ENCODE results near the gene ATG9B. TPM values are rescaled to one million over a fixed set of nuclear protein-coding genes. Genes with fewer than 3 reads are reported as not detected.
A peak's percentile ranks its signal among the peaks of the same experiment; 100 is the strongest.

ATG9B gene
- polyA plus RNA-seq, 2 of the 4 experiments (the other 2 are of a cell fraction): 0.06 to 0.23 TPM

DNA sequence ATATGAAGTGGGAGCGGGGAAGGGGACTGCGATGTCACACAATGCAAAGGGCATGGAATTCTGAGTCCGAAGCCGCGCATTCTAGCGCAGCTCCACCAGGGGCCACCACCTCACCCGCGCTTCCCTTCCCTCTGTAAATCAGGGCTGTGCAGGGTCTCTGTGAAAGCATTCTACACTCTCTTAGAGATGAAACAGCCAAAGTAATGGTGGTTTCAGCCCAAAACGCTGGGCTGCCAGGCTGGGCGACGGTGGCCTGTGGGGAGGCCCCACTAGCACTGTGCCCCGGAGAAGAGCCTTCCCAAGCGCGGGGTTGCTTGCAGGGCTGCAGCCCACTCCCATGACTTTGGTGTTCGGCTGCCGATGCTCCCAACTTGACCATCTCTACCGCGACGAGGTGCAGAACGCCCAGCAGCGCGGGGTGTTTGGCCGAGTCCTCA lies 11.4 kb downstream of the ATG9B start:
- peak; percentile 59 to 81; a peak in 5 of 6 replicates for ATAC-seq
- peaks cover 23% of the 10 kb centered on the region; the same call in 1 of the 3 replicates for H3K4me1 ChIP-seq

DNA sequence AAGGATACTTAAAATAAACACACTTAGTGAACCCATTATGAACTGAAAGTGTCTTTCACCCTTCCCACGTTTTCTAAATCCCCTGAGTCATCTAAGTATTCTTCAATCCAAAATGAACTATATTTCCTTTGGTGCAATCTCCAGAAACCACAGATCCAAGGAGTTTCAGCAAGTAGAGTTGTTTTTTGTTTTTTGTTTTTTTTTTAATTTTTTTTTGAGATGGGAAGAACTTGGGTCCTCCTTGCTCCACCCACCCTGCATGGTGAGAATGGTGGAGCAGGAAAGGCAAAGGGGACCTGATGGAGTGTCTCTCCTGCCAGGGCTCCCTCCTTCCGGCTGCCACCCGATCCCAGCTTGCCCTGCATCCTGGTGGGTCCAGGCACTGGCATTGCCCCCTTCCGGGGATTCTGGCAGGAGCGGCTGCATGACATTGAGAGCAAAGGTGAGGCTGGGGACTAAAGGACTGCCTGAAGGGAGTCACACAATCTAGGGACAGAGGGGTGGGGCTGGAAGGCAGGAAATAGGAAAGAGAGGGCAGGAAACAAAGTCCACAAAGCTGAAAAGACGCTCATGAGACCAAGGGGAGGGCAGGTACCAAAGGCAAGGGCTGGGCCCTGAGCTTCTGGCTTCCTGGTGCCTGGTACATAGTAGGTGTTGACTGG lies 12.1 kb downstream of the ATG9B start:
- Histone ChIP-seq H3K4me2 (peak overlapping the region; percentile 23; the same call in 1 of the 3 replicates), H3K9me3 (no peaks in the 10 kb centered on the region), H3K4me3 (no peak overlapping the region), H3K4me1 (peaks cover 23% of the 10 kb centered on the region; the same call in 1 of the 3 replicates), H3K27ac (no peak overlapping the region)
- ATAC-seq: no peak
- CTCF ChIA-PET: interaction anchor here (0.6 to 4.6 kb wide), 23 partner anchors 9 to 114 kb away, joined by 3 to 36 read pairs (median 4); partner anchors contain the start of genes ATG9B and TMUB1
- FAIRE-seq: no peak
- no peak for DNase-seq (ENCODE audit: low read depth in 1 of 2, low spot score in 1 of 2)
- POLR2A ChIA-PET: no interaction called here
- 62% methylated on average over 6 of the region's 6 CpGs for WGBS (ENCODE audit: missing lambda C conversion rate)
- TF ChIP-seq POLR2AphosphoS2 (conservative IDR thresholded peaks at IDR 0.05; ENCODE audit: low read length) (no peak), EHMT2 (IDR thresholded peaks at IDR 0.05; ENCODE audit: low read depth) (no peak), CEBPB (IDR thresholded peaks at IDR 0.05) (no peak), ESRRA (IDR thresholded peaks at IDR 0.05; ENCODE audit: borderline replicate concordance, low read length) (no peak), RCOR1 (IDR thresholded peaks at IDR 0.05; ENCODE audit: low read depth, low read length) (no peak), MAFK (IDR thresholded peaks at IDR 0.05; ENCODE audit: partially characterized antibody) (no peak), ZSCAN20 (CRISPR knock-in tag; IDR thresholded peaks at IDR 0.05) (no peak)
- TF ChIP-seq, protein P1, sequence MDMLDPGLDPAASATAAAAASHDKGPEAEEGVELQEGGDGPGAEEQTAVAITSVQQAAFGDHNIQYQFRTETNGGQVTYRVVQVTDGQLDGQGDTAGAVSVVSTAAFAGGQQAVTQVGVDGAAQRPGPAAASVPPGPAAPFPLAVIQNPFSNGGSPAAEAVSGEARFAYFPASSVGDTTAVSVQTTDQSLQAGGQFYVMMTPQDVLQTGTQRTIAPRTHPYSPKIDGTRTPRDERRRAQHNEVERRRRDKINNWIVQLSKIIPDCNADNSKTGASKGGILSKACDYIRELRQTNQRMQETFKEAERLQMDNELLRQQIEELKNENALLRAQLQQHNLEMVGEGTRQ (IDR thresholded peaks at IDR 0.05): no peak
- TF ChIP-seq, protein P2, sequence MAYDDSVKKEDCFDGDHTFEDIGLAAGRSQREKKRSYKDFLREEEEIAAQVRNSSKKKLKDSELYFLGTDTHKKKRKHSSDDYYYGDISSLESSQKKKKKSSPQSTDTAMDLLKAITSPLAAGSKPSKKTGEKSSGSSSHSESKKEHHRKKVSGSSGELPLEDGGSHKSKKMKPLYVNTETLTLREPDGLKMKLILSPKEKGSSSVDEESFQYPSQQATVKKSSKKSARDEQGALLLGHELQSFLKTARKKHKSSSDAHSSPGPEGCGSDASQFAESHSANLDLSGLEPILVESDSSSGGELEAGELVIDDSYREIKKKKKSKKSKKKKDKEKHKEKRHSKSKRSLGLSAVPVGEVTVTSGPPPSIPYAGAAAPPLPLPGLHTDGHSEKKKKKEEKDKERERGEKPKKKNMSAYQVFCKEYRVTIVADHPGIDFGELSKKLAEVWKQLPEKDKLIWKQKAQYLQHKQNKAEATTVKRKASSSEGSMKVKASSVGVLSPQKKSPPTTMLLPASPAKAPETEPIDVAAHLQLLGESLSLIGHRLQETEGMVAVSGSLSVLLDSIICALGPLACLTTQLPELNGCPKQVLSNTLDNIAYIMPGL (CRISPR knock-in tag; IDR thresholded peaks at IDR 0.05; ENCODE audit: borderline replicate concordance): no peak
- TF ChIP-seq, protein P3, sequence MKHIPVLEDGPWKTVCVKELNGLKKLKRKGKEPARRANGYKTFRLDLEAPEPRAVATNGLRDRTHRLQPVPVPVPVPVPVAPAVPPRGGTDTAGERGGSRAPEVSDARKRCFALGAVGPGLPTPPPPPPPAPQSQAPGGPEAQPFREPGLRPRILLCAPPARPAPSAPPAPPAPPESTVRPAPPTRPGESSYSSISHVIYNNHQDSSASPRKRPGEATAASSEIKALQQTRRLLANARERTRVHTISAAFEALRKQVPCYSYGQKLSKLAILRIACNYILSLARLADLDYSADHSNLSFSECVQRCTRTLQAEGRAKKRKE (CRISPR knock-in tag; IDR thresholded peaks at IDR 0.05; ENCODE audit: low read depth): no peak
- TF ChIP-seq, protein P4, sequence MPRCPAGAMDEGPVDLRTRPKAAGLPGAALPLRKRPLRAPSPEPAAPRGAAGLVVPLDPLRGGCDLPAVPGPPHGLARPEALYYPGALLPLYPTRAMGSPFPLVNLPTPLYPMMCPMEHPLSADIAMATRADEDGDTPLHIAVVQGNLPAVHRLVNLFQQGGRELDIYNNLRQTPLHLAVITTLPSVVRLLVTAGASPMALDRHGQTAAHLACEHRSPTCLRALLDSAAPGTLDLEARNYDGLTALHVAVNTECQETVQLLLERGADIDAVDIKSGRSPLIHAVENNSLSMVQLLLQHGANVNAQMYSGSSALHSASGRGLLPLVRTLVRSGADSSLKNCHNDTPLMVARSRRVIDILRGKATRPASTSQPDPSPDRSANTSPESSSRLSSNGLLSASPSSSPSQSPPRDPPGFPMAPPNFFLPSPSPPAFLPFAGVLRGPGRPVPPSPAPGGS (IDR thresholded peaks at IDR 0.05): no peak
- TF ChIP-seq, protein P5, sequence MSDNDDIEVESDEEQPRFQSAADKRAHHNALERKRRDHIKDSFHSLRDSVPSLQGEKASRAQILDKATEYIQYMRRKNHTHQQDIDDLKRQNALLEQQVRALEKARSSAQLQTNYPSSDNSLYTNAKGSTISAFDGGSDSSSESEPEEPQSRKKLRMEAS (IDR thresholded peaks at IDR 0.05): no peak
- TF ChIP-seq, protein P6, sequence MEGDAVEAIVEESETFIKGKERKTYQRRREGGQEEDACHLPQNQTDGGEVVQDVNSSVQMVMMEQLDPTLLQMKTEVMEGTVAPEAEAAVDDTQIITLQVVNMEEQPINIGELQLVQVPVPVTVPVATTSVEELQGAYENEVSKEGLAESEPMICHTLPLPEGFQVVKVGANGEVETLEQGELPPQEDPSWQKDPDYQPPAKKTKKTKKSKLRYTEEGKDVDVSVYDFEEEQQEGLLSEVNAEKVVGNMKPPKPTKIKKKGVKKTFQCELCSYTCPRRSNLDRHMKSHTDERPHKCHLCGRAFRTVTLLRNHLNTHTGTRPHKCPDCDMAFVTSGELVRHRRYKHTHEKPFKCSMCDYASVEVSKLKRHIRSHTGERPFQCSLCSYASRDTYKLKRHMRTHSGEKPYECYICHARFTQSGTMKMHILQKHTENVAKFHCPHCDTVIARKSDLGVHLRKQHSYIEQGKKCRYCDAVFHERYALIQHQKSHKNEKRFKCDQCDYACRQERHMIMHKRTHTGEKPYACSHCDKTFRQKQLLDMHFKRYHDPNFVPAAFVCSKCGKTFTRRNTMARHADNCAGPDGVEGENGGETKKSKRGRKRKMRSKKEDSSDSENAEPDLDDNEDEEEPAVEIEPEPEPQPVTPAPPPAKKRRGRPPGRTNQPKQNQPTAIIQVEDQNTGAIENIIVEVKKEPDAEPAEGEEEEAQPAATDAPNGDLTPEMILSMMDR (IDR thresholded peaks at IDR 0.05): no peak
- TF ChIP-seq, protein P7, sequence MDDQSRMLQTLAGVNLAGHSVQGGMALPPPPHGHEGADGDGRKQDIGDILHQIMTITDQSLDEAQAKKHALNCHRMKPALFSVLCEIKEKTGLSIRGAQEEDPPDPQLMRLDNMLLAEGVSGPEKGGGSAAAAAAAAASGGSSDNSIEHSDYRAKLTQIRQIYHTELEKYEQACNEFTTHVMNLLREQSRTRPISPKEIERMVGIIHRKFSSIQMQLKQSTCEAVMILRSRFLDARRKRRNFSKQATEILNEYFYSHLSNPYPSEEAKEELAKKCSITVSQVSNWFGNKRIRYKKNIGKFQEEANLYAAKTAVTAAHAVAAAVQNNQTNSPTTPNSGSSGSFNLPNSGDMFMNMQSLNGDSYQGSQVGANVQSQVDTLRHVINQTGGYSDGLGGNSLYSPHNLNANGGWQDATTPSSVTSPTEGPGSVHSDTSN (IDR thresholded peaks at IDR 0.05): no peak
- TF ChIP-seq, protein P8, sequence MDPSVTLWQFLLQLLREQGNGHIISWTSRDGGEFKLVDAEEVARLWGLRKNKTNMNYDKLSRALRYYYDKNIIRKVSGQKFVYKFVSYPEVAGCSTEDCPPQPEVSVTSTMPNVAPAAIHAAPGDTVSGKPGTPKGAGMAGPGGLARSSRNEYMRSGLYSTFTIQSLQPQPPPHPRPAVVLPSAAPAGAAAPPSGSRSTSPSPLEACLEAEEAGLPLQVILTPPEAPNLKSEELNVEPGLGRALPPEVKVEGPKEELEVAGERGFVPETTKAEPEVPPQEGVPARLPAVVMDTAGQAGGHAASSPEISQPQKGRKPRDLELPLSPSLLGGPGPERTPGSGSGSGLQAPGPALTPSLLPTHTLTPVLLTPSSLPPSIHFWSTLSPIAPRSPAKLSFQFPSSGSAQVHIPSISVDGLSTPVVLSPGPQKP (IDR thresholded peaks at IDR 0.05; ENCODE audit: low read depth, low read length): no peak

More for the DNA sequence above, 11.4 kb downstream of the ATG9B start:
- ChIA-PET POLR2A (no interaction called here), CTCF (interaction anchor here (0.6 to 2.3 kb wide), 17 partner anchors 9 to 115 kb away, joined by 3 to 12 read pairs (median 4); partner anchors contain the start of genes ATG9B and TMUB1)
- Histone ChIP-seq H3K27ac (no peak overlapping the region), H3K4me2 (peak overlapping the region; percentile 23; the same call in 1 of the 3 replicates), H3K9me3 (no peaks in the 10 kb centered on the region), H3K4me3 (no peak overlapping the region)
- DNase-seq (ENCODE audit: low read depth in 1 of 2, low spot score in 1 of 2) (peak; percentile 54 to 74), FAIRE-seq (no peak)
- 62% methylated on average over 22 of the region's 23 CpGs for WGBS (ENCODE audit: missing lambda C conversion rate)
- TF ChIP-seq RARB (CRISPR knock-in tag; IDR thresholded peaks at IDR 0.05) (no peak), RAD21 (conservative IDR thresholded peaks at IDR 0.05 in 1 of 2, IDR thresholded peaks at IDR 0.05 in 1 of 2) (peak; percentile 31 to 57; a peak in 3 of 5 replicates), SMC3 (IDR thresholded peaks at IDR 0.05) (peak; percentile 46; the same call in 2 of the 3 replicates)
- TF ChIP-seq, protein P6 (IDR thresholded peaks at IDR 0.05): peak; percentile 52

Measured in A549 (cell line).